HG02798 (cell line): ENCODE data around the gene PRR20G.
"Not testable (repeated sequence)": the region's sequence is repeated elsewhere in the genome, so short reads cannot be mapped to it uniquely, and the experiment has no call there.

Source experiments
- ATAC-seq: cut with Tn5 transposase; IDR thresholded peaks from one replicate; pipeline ENCODE4 v1.9.1; 2021; ENCODE audit warnings: mild to moderate bottlenecking; ENCODE audit not compliant: unreplicated experiment, poor library complexity

Gene PRR20G

GRCh38 chr3:127287840-127288239, at the start of gene PRR20G:
Gene PRR20G, minus strand, starts transcription at chr3:127288046. Its CDS starts 681 bp downstream, at chr3:127287365.
- ATAC-seq = no peak

DNA sequence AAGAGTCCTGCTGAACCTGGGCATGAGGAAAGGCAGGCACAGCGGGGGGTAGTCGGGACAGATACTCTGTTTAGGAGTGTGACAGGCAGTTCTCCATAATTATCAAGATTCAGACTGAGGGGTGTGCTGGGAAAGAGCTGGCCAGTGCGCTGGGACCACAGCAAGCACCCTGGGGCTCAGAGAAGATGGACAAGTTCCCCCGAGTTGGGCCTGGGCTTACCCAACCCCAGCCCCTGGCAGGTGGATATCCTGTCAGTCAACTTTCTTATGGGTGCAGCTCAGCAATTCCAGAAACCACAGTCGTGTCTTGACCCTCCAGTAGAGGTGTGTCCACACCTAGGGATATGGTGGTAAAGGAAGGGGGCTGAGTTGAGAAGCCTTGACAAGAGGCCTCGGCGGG, 49.2 kb upstream of the PRR20G start:
- ATAC-seq = no peak

- no peak for ATAC-seq
Measured at GRCh38 chr3:127336101-127336500, 48.3 kb upstream of the PRR20G start.

GRCh38 chr3:127330385-127330784, 42.5 kb upstream of the PRR20G start:
- ATAC-seq = no peak

DNA sequence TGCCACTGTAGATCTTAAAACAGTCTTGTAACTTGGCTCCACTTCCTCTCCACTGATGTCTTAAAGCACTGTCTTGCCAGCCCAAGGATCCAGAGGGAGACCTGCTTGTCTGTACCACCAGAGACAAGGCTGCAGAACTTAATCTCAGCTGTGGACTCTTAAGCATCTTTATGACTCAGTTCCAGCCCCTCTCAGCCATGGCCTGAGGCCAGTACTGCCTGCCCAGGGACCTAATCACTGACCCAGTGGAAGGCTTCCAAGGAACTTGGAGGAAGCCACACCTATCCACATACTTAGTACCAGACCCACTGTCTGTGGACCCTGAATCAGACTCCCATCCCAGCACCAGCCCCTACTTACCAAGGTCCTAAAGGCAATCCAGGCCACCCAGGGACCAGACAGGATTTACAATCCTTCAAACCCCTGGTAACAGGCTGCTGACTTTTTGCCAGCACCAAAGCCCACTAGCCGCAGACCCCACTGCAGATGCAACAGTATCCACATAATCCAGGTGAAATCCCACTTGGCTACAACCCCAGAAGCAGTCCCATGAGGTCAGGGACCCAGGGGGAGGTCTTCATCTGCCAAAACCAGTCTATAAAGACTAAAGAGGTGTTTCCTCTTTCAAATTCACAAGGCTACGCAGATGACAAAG, 41.9 kb upstream of the PRR20G start:
- ATAC-seq = no peak

GRCh38 chr3:127328421-127328820, 40.6 kb upstream of the PRR20G start:
- ATAC-seq = no peak

DNA sequence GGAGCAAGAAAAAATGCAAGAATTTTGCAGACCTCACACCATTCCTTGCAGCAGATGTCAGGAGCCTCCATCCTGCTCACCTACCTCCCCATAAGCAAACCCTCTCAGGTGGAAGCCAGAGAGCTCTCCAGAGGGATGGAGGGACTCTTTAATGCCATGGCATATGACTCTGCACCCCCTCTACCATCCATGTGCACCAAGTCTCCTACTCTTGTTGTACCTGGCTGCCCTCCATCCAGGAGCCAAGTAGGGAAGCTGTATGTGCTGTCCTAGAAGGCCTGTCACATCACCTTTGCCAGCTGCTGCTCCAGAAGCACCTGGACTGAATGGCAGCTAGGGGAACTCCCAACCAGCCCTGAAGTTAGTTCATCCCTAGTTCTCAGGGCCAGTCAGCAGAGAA, 38.5 kb upstream of the PRR20G start:
- ATAC-seq = no peak

- ATAC-seq = no peak
Measured at GRCh38 chr3:127325629-127325961, 37.7 kb upstream of the PRR20G start.

GRCh38 chr3:127324913-127325628, 37.2 kb upstream of the PRR20G start:
- no peak for ATAC-seq

GRCh38 chr3:127324076-127324475, 36.2 kb upstream of the PRR20G start:
- no peak for ATAC-seq

DNA sequence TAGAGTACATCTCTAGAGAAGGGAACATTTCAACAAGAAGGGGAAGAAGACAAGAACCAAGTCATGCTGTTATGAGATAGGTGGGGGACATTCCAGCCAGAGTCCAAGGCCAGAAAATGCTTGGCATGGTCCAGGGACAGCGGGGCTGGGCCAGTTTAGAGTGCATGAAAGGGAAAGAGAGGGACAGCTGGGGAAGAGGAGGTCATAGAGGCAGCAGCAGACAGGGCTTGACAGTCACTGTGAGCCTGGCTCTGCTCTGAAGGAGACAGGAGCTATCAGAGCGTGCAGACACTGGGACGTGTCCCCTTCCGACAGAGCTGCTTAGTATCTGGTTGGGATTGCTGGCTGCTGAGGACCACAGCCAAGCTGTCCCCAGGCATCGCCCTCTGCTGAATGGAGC, 35.7 kb upstream of the PRR20G start:
- ATAC-seq = no peak

DNA sequence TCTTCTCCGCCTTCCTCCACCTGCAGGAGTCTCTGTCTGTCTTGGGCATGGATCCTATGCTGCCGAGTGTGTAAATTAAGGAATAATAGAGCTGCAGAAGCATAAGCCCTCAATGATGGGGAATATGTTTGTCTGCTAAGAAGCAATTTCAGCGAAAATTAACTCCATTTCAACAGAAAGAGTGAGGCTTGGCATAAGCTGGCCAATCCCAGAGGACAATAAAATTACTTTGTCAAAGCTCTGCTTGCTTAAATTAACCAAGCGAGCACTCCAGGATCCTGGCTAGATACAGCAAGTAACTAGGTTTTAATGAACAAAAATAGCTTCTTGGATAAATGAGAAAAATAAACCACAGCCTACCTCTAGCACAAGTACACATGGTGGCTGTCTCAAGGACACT, 33.5 kb upstream of the PRR20G start:
- ATAC-seq = no peak

DNA sequence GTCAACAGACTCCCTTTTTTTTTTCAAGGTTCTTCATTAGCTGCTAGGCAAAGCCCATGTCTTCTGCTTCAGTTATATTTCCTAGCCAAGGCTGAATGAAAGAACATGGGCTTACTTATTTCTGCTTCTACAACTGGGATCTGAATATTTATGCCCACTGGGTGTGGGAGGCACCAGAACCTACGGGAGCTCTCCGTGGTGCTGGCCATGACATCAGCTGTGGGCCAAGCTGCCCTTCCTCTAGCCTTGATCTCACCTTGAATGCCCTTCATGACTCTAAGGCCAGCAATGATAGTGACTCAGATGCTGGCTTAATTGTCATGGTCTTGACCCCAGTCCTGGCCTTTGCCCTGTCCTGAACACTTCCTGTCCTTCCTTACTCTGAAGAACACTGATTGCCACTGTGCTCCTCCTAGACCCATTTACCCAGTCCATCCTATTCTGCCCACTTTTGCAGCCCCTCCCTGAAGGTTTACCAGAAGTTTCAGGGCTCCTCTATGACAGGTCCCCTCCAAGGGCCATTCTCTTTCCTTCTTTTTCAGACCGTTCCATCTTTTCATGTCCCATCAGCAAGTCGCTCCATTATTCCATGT, 32.8 kb upstream of the PRR20G start:
- no peak for ATAC-seq

DNA sequence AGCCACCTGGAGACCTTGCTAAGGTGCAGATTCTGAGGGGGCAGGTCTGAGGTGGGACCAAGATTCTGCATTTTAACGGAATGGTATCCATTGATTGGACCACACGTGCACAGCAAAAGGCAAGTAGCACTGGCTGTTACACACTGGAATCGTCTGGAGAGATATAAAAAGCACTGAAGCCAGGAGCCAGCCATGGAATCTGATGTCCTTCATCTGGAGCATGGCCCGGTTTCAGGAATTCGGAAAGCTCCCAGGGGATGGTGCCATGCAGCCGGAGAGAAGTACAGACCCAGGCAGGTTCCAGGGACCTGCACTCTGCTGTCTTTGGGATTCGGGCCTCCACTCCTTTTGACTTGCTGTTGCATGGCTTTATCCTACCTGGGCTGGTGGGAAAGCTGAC, 28.8 kb upstream of the PRR20G start:
- no peak for ATAC-seq

GRCh38 chr3:127312818-127313217, 25.0 kb upstream of the PRR20G start:
- ATAC-seq = no peak

GRCh38 chr3:127308821-127309220, 21.0 kb upstream of the PRR20G start:
- not testable (repeated sequence) for ATAC-seq

- ATAC-seq = no peak
Measured at GRCh38 chr3:127307916-127308315, 20.1 kb upstream of the PRR20G start.

GRCh38 chr3:127307112-127307835, 19.4 kb upstream of the PRR20G start:
- no peak for ATAC-seq

DNA sequence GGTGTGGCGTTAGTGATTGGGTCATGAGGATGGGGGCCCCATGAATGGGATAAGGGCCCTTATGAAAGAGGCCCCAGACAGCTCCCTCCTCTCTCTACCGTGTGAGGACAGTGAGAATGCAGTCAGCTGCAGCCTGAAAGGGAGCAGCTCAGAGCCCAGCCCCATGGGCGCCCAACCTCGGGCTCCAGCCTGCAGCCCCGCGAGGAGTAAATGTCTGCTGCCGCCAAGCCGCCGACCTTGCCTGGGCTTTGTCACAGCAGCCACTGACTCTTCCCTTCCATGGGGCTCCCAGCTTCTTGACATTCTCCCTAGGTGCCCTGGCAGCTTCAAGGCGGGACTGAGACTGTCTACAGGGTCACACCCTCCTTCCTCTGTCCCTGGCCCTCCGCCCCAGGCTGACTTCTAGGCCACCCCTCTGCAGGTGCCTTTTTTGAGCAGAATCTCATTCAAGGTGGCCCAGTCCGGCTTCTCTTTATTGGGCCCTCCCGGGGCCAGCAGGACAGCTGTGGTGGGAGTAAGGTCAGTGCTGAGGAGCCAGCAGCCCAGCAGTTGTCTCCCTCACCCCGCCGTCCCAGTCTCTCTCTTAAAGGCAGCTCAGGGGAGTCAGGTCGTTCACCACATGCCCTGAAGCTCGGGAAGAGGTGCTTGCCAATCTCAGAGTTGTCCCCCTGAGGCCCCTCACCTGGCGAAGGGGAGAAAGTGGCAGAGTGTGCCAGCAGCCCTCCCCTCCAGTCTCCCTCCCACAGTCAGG, 18.7 kb upstream of the PRR20G start:
- no peak for ATAC-seq

GRCh38 chr3:127305499-127306060, 17.7 kb upstream of the PRR20G start:
- no peak for ATAC-seq
